Measurements from ENCODE around the gene SIRPA.

SIRPA gene

DNA sequence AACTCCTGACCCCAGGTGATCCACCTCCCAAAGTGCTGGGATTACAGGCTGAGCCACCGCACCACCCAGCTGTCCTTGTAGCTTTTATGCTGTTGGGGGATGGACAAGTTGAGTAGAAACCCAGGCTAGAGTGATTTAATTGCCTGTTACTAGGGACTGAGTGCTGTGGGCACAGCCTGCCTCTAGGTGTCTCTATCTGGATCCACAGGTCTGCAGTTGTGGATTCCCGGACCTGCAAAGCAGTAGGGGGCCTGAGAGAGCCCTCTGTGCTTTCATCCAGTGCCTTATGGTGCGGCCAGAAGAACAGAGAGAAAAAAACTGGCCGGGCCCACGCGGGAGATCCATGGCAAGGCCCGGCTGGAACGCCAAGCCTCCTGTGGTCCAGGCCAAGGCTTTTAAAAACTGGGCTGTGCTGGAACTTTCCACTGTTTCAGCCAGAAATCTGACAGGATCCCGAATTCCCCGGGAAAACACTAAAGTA lies 5.2 kb downstream of the SIRPA start:
- H3K36me3 ChIP-seq (ENCODE audit: insufficient read depth, insufficient read length, low read length), result no peaks in the 10 kb centered on the region
- peaks cover 12% of the 10 kb centered on the region for H3K4me1 ChIP-seq (ENCODE audit: insufficient read depth, insufficient read length)
- H3K9ac ChIP-seq (ENCODE audit: insufficient read length, low read depth), result peak overlapping the region; percentile 44
- H3K9me3 ChIP-seq (ENCODE audit: insufficient read depth, low read length), result no peaks in the 10 kb centered on the region
- H3K27me3 ChIP-seq (ENCODE audit: insufficient read depth, insufficient read length), result peaks cover 9% of the 10 kb centered on the region
- H3K4me3 ChIP-seq (ENCODE audit: insufficient read length, low read depth), result no peak overlapping the region
- peak; percentile 78 for DNase-seq (ENCODE audit: low read depth, low spot score)
- TF ChIP-seq SUZ12 (IDR thresholded peaks at IDR 0.05; ENCODE audit: extremely low read depth, insufficient read depth, insufficient read length), result no peak
- TF ChIP-seq ZNF274 (IDR thresholded peaks at IDR 0.05; ENCODE audit: low read depth, low read length), result no peak
- TF ChIP-seq YY1 (IDR thresholded peaks at IDR 0.05; ENCODE audit: insufficient read depth, insufficient read length), result no peak

DNA sequence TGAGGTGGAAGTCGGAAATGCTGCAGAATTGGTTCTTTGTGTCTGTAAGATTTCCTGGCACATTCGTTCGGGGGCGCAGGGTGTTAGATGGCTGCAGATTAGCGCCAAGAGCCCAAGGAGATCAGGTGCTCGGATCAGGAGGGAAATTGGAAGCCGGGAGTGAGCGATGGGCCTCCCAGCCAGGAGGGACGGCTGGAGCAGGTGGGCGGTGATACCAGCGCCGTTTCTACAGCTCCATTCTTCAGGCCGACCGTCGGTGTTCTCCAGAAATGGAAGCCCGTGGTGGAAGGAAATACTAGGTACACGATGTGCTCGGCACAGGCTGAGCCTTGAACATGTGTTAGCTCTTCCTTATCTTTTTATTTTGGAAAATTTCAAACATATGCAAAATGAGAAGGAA lies 6.5 kb downstream of the SIRPA start:
- no peak overlapping the region for H3K4me3 ChIP-seq (ENCODE audit: insufficient read length, low read depth)
- no peak for TF ChIP-seq SUZ12 (IDR thresholded peaks at IDR 0.05; ENCODE audit: extremely low read depth, insufficient read depth, insufficient read length)
- TF ChIP-seq ZNF274 (IDR thresholded peaks at IDR 0.05; ENCODE audit: low read depth, low read length), result no peak
- TF ChIP-seq YY1 (IDR thresholded peaks at IDR 0.05; ENCODE audit: insufficient read depth, insufficient read length), result no peak
- no peak overlapping the region for H3K9ac ChIP-seq (ENCODE audit: insufficient read length, low read depth)
- H3K9me3 ChIP-seq (ENCODE audit: insufficient read depth, low read length), result no peaks in the 10 kb centered on the region
- H3K4me1 ChIP-seq (ENCODE audit: insufficient read depth, insufficient read length), result peaks cover 10% of the 10 kb centered on the region
- H3K36me3 ChIP-seq (ENCODE audit: insufficient read depth, insufficient read length, low read length), result peaks cover 4% of the 10 kb centered on the region
- no peak for DNase-seq (ENCODE audit: low read depth, low spot score)
- H3K27me3 ChIP-seq (ENCODE audit: insufficient read depth, insufficient read length), result no peaks in the 10 kb centered on the region

DNA sequence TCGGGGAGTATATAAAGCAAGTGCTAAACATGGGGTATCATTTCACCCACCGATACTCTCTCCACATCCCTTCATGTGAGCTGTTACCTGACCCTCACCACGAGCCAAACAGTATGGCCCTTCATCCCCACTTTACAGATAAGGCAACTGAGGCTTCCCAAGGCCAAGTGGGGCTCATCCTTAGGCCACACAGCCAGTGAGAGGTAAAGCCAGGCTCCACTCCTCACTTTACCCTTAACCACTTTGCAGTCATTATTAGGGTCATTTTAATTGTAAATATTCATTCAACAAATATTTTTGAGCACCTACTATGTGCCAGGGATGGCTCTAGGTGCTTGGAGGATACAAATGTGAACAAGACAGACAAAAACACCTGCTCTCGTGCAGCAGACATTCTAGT lies 7.0 kb downstream of the SIRPA start:
- no peaks in the 10 kb centered on the region for H3K9me3 ChIP-seq (ENCODE audit: insufficient read depth, low read length)
- peaks cover 10% of the 10 kb centered on the region for H3K4me1 ChIP-seq (ENCODE audit: insufficient read depth, insufficient read length)
- no peaks in the 10 kb centered on the region for H3K27me3 ChIP-seq (ENCODE audit: insufficient read depth, insufficient read length)
- no peak overlapping the region for H3K4me3 ChIP-seq (ENCODE audit: insufficient read length, low read depth)
- peaks cover 5% of the 10 kb centered on the region for H3K36me3 ChIP-seq (ENCODE audit: insufficient read depth, insufficient read length, low read length)
- TF ChIP-seq YY1 (IDR thresholded peaks at IDR 0.05; ENCODE audit: insufficient read depth, insufficient read length) (no peak), SUZ12 (IDR thresholded peaks at IDR 0.05; ENCODE audit: extremely low read depth, insufficient read depth, insufficient read length) (no peak), ZNF274 (IDR thresholded peaks at IDR 0.05; ENCODE audit: low read depth, low read length) (no peak)
- no peak for DNase-seq (ENCODE audit: low read depth, low spot score)
- H3K9ac ChIP-seq (ENCODE audit: insufficient read length, low read depth), result no peak overlapping the region

DNA sequence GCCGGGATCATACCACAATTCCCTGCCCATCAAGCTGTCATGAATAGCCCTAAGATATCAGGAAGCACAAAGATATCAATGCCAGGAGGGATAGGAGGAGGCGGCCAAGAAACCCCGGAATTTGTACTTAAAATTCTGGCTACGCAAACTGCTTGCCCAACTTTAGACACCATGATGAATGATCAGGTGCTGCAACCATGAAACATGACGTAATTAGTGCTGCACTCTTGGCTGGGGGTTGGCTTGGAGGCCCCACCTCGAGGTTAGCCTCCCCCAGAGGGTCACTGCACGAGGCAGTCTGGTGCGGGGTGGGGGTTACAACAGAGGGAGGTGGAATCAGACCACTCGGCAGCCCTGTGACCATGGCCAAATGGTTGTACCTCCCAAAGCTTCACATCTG lies 8.9 kb downstream of the SIRPA start:
- H3K9me3 ChIP-seq (ENCODE audit: insufficient read depth, low read length), result no peaks in the 10 kb centered on the region
- DNase-seq (ENCODE audit: low read depth, low spot score), result no peak
- TF ChIP-seq YY1 (IDR thresholded peaks at IDR 0.05; ENCODE audit: insufficient read depth, insufficient read length) (no peak), ZNF274 (IDR thresholded peaks at IDR 0.05; ENCODE audit: low read depth, low read length) (no peak), SUZ12 (IDR thresholded peaks at IDR 0.05; ENCODE audit: extremely low read depth, insufficient read depth, insufficient read length) (no peak)
- H3K4me1 ChIP-seq (ENCODE audit: insufficient read depth, insufficient read length), result peaks cover 6% of the 10 kb centered on the region
- H3K4me3 ChIP-seq (ENCODE audit: insufficient read length, low read depth), result no peak overlapping the region
- no peaks in the 10 kb centered on the region for H3K27me3 ChIP-seq (ENCODE audit: insufficient read depth, insufficient read length)
- no peak overlapping the region for H3K9ac ChIP-seq (ENCODE audit: insufficient read length, low read depth)
- peaks cover 8% of the 10 kb centered on the region for H3K36me3 ChIP-seq (ENCODE audit: insufficient read depth, insufficient read length, low read length)

DNA sequence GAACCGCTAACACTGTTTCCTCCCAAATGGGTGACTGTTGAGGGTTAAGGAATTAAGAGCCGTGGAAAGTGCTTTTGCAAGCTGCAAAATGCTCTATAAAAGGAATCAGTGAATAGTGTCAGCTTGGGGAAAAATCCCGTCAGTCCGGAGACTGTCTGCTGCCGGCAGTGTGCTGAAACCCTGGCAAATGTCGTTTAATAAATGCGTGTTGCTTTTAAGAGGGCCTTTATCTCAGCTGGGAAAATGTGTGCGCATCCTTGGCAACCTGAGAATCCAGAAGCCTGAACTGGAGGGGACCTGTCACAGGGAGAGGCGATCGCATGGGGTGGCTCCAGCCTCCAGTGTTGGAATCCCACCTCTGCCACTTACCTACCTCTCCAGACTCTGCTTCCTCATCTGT lies 9.8 kb downstream of the SIRPA start:
- no peak overlapping the region for H3K9ac ChIP-seq (ENCODE audit: insufficient read length, low read depth)
- DNase-seq (ENCODE audit: low read depth, low spot score), result no peak
- peaks cover 5% of the 10 kb centered on the region for H3K4me1 ChIP-seq (ENCODE audit: insufficient read depth, insufficient read length)
- TF ChIP-seq ZNF274 (IDR thresholded peaks at IDR 0.05; ENCODE audit: low read depth, low read length) (no peak), SUZ12 (IDR thresholded peaks at IDR 0.05; ENCODE audit: extremely low read depth, insufficient read depth, insufficient read length) (no peak), YY1 (IDR thresholded peaks at IDR 0.05; ENCODE audit: insufficient read depth, insufficient read length) (no peak)
- peaks cover 8% of the 10 kb centered on the region for H3K36me3 ChIP-seq (ENCODE audit: insufficient read depth, insufficient read length, low read length)
- no peak overlapping the region for H3K4me3 ChIP-seq (ENCODE audit: insufficient read length, low read depth)
- H3K27me3 ChIP-seq (ENCODE audit: insufficient read depth, insufficient read length), result no peaks in the 10 kb centered on the region
- peaks cover 3% of the 10 kb centered on the region; the same call in 1 of the 2 replicates for H3K9me3 ChIP-seq (ENCODE audit: insufficient read depth, low read length)

DNA sequence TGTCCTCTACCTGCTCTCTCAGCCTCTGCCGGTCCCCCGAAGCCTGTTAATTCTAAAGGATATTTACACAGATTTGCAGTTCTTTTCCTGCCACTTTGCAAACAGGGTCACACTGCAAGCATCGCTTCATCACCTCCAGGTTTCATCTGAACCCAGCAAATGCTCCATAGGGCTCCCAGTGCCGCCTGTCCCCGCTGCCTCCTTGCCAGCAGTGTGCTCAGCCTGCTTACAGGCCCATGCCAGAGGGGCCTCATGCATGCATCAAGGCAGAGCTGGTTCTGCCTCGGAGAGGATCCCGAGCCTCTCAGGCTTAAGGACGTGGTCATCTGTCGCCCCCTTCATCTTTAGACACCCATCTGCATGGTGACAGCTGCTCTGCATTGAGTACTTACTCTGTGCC lies 10.5 kb downstream of the SIRPA start:
- Histone ChIP-seq H3K9me3 (ENCODE audit: insufficient read depth, low read length) (peaks cover 4% of the 10 kb centered on the region; the same call in 1 of the 2 replicates), H3K4me3 (ENCODE audit: insufficient read length, low read depth) (no peak overlapping the region), H3K27me3 (ENCODE audit: insufficient read depth, insufficient read length) (no peaks in the 10 kb centered on the region), H3K9ac (ENCODE audit: insufficient read length, low read depth) (no peak overlapping the region), H3K4me1 (ENCODE audit: insufficient read depth, insufficient read length) (peaks cover 3% of the 10 kb centered on the region), H3K36me3 (ENCODE audit: insufficient read depth, insufficient read length, low read length) (peaks cover 8% of the 10 kb centered on the region)
- DNase-seq (ENCODE audit: low read depth, low spot score), result no peak
- TF ChIP-seq ZNF274 (IDR thresholded peaks at IDR 0.05; ENCODE audit: low read depth, low read length) (no peak), SUZ12 (IDR thresholded peaks at IDR 0.05; ENCODE audit: extremely low read depth, insufficient read depth, insufficient read length) (no peak), YY1 (IDR thresholded peaks at IDR 0.05; ENCODE audit: insufficient read depth, insufficient read length) (no peak)

DNA sequence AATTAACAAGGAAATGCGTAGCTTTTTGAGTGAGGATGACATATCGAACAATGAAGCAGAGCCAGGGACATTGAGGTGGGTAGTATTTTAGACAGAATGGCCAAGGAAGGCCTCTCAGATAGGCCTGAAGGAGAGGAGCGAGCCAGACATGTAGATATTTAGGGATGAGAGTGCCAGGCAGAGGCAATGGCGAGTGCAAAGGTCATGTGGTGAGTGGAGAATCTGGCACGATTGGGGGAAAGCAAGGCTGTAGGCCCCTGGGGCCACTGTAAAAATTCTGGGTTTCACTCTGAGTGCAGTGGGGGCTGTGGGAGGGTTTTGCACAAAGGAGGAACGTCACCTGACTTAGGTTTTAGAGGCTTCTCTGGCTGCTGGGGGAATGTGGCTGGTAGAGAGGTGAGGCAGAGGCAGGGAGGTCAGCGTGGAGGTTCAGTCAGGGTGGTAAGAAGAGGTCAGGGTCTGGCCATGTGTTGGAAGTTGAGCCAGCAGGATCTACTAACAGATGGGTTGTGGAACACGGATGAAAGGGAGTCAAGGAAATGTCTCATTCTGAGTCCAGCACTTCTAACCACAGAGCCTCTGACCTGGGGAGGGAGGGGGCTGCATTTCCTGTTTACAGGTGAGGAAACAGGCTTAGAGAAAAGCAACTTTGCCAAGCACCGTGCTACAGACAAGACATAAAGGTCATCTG lies 11.3 kb downstream of the SIRPA start:
- no peak overlapping the region for H3K9ac ChIP-seq (ENCODE audit: insufficient read length, low read depth)
- H3K27me3 ChIP-seq (ENCODE audit: insufficient read depth, insufficient read length), result no peaks in the 10 kb centered on the region
- DNase-seq (ENCODE audit: low read depth, low spot score), result no peak
- H3K9me3 ChIP-seq (ENCODE audit: insufficient read depth, low read length), result peaks cover 11% of the 10 kb centered on the region; the same call in 1 of the 2 replicates
- TF ChIP-seq YY1 (IDR thresholded peaks at IDR 0.05; ENCODE audit: insufficient read depth, insufficient read length), result no peak
- no peak for TF ChIP-seq ZNF274 (IDR thresholded peaks at IDR 0.05; ENCODE audit: low read depth, low read length)
- TF ChIP-seq SUZ12 (IDR thresholded peaks at IDR 0.05; ENCODE audit: extremely low read depth, insufficient read depth, insufficient read length), result no peak
- peaks cover 2% of the 10 kb centered on the region for H3K4me1 ChIP-seq (ENCODE audit: insufficient read depth, insufficient read length)
- H3K4me3 ChIP-seq (ENCODE audit: insufficient read length, low read depth), result no peak overlapping the region
- peaks cover 8% of the 10 kb centered on the region for H3K36me3 ChIP-seq (ENCODE audit: insufficient read depth, insufficient read length, low read length)

Measured in NT2/D1 (cell line).